ENCODE measurements around the gene CCNJL.

Gene CCNJL

GRCh38 chr5:160219356-160219755 lies 93.0 kb downstream of the CCNJL start:
- no peak for DNase-seq

DNA sequence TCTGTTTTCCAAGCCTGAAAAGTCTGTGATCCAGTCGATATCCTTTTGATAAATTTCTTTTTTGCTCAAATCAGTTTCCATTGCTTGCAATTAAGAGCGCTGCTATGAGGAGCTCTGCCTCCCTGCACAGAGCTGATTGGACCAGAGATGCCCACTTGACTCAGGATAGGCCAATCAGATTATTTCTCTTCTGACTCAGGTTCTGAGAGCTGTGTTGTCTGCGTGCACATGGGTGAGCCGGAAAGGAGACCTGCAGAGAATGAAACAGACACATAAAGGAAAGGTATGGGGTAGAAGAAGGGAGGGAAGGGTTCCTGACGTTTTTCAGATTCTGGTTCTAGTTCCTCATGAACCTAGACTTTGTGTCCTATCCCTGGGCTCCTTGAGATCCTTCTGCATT lies 98.8 kb downstream of the CCNJL start:
- DNase-seq, result no peak

DNA sequence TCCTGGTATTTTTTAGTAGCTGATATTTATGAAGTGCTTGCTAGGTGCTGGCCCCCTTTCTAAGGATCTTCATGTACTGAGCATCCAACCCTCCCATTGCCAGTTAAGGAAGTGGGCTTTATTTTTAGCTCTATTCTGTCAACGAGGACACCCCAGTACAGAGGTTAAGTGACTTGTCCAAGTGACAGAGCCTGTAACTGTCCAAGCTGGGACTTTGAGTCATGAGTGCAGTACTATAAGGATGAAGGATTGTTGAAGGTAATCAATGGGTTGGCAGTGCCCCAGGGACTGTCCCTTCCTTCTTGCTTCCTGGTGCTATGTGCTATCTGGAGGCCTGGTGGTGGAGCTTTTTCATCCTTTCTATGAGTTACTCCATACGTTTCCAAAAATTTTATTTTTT lies 101.0 kb downstream of the CCNJL start:
- no peak for DNase-seq

DNA sequence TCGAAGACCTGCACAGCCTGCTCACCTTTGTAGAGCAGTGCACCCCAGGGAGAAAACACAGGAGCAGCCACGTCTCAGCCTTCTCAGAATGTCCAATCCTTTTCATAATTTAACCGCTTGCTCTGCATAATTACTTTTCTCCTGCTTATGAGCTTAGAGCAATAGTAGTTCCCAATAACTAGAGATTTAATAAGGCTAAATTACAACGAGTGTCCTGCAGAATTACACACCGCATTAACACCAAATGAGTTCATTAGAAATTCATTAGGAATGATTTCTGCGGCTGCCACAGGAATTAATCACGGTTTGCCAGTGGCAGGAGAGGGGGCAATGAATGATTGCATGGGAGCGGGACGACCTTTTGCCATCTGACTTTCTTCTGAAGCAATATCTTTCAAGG lies 101.8 kb downstream of the CCNJL start:
- no peak for DNase-seq

DNA sequence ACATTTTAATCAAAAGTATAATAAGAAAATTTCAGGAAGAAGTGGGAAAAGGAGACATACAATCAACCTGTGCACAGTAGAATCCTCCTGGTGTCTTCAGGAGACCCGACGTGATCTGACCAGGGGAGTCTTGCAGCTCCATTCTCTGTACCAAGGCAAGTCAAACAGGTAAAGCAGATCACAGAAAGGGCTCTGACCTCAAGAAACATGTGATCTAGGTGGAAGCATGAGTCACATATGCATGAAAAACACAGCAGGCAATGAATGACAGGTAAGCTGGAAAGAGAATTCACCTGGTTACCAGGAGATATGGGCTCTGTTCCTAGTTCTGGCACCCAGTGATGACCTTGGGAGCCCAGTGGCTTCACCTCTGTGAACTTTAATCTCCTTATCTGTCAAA lies 102.4 kb downstream of the CCNJL start:
- no peak for DNase-seq

DNA sequence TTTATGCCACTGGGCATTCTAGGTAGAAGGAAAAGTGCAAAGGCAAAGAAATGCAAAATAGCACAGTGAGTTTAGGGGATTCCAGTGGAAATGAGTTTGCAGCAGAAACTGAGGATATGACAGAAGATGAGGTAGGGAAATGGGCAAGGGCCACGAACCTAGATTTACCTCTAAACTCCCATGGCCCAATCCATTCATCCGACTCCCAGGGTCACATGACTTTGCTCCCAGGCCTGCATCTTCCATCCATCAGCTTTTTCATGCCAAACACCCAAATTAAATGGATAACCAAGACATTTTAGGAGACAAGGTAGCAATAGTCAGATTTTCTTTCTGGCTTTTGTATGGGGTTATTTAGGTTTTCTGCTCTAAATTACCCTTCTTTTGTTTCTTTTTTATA lies 105.3 kb downstream of the CCNJL start:
- DNase-seq, result no peak

All from NCI-H1048 (cell line).